GM18517 (cell line): ENCODE results near the gene MAD1L1.

ENCODE experiments used
- ATAC-seq: cut with Tn5 transposase; IDR thresholded peaks from one replicate; pipeline ENCODE4 v1.9.1; 2021; ENCODE audit warnings: mild to moderate bottlenecking, moderate library complexity; ENCODE audit not compliant: unreplicated experiment

Gene MAD1L1

GRCh38 chr7:2219606-2220005, 13.1 kb downstream of the MAD1L1 start:
- no peak for ATAC-seq

GRCh38 chr7:2219136-2219535, 13.6 kb downstream of the MAD1L1 start:
- ATAC-seq = no peak

GRCh38 chr7:2218444-2218785, 14.3 kb downstream of the MAD1L1 start:
- no peak for ATAC-seq

GRCh38 chr7:2217716-2218443, 14.9 kb downstream of the MAD1L1 start:
- ATAC-seq = no peak

GRCh38 chr7:2217206-2217605, 15.5 kb downstream of the MAD1L1 start:
- ATAC-seq = no peak

GRCh38 chr7:2215851-2216250, 16.9 kb downstream of the MAD1L1 start:
- ATAC-seq = no peak

GRCh38 chr7:2214636-2215035, 18.1 kb downstream of the MAD1L1 start:
- ATAC-seq = no peak

- ATAC-seq = no peak
Measured at GRCh38 chr7:2213551-2214215, 19.1 kb downstream of the MAD1L1 start.

- ATAC-seq = no peak
Measured at GRCh38 chr7:2212906-2213305, 19.8 kb downstream of the MAD1L1 start.

- ATAC-seq = no peak
Measured at GRCh38 chr7:2211926-2212325, 20.8 kb downstream of the MAD1L1 start.

GRCh38 chr7:2211259-2211880, 21.4 kb downstream of the MAD1L1 start:
- ATAC-seq = no peak

- ATAC-seq = no peak
Measured at GRCh38 chr7:2210551-2211258, 22.0 kb downstream of the MAD1L1 start.

- ATAC-seq = no peak
Measured at GRCh38 chr7:2209961-2210323, 22.8 kb downstream of the MAD1L1 start.

- ATAC-seq = peak; percentile 42
Measured at GRCh38 chr7:2209146-2209960, 23.4 kb downstream of the MAD1L1 start.

GRCh38 chr7:2208712-2209111, 24.0 kb downstream of the MAD1L1 start:
- ATAC-seq = no peak

GRCh38 chr7:2205036-2205780, 27.5 kb downstream of the MAD1L1 start:
- no peak for ATAC-seq

- no peak for ATAC-seq
Measured at GRCh38 chr7:2204446-2204845, 28.3 kb downstream of the MAD1L1 start.

- ATAC-seq = no peak
Measured at GRCh38 chr7:2203766-2204300, 28.9 kb downstream of the MAD1L1 start.

- ATAC-seq = no peak
Measured at GRCh38 chr7:2202901-2203765, 29.6 kb downstream of the MAD1L1 start.
